ENCODE data around the gene RPL36.

DNA sequence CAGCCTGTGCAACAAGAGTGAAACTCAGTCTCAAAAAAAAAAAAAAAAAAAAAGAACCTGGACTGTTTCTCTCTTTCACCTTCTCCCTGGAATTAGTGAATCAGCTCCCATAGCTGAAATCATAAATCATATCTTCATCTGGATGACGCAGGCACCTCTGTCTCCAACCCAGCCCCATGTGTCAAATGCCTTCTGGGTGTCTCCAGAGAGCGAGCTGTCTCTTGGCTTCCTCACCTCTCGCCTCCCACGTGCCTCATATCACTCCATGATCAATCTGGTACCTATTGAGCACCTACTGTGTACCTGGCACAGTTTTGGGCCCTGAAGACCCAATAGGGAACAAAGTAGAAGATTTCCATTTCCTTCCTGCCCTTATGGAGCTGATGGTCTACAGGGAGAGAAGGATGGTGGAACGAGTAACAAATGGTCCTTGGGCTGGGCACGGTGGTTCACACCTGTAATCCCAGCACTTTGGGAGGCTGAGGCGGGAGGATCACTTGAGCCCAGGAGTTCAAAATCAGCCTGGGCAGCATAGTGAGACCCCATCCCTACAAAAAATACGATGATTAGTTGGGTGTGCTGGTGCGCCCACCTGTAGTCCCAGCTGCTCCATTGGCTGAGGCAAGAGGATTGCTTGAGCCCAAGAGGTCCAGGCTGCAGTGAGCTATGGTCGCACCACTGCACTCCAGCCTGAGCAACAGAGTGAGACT is 6.8 kb upstream of the RPL36 start:
- no peak for TF ChIP-seq FOXM1 (IDR thresholded peaks at IDR 0.05; ENCODE audit: borderline replicate concordance)
- no peak for TF ChIP-seq ARNT (IDR thresholded peaks at IDR 0.05)
- no peak for TF ChIP-seq NFRKB (IDR thresholded peaks at IDR 0.05)
- TF ChIP-seq FOXA1 (IDR thresholded peaks at IDR 0.05), result no peak
- no peak for TF ChIP-seq SP1 (IDR thresholded peaks at IDR 0.05)
- TF ChIP-seq FOXK2 (IDR thresholded peaks at IDR 0.05), result no peak
- no peak for TF ChIP-seq SUZ12 (IDR thresholded peaks at IDR 0.05)
- TF ChIP-seq ELF4 (IDR thresholded peaks at IDR 0.05), result no peak
- TF ChIP-seq ZNF384 (IDR thresholded peaks at IDR 0.05), result no peak
- no peak for TF ChIP-seq L3MBTL2 (conservative IDR thresholded peaks at IDR 0.05)
- no peak for TF ChIP-seq HDGF (IDR thresholded peaks at IDR 0.05; ENCODE audit: borderline replicate concordance)

All from HEK293T (cell line).